Activated CD4-positive, alpha-beta T cell treated with anti-CD3 and anti-CD28 coated beads, Interleukin-2, amount 10 ng/mL, durations not matched to agents 7 days and 5 days (primary cell): ENCODE results near the gene FER1L5. TPM values are rescaled to one million over a fixed set of nuclear protein-coding genes. Genes with fewer than 3 reads are reported as not detected.

Source experiments
- CTCF ChIA-PET: fragments of 350-600 bp; sonication (Branson Sonifier 250); formaldehyde crosslinking; loops from one replicate; lab custom pipeline; 2021; ENCODE audit warnings: antibody characterized with exemption; lab: Charles Lee
- POLR2A ChIA-PET: fragments of 350-600 bp; sonication (Branson Sonifier 250); formaldehyde crosslinking; loops from one replicate; lab custom pipeline; 2021; ENCODE audit warnings: antibody characterized with exemption; lab: Charles Lee
- DNase-seq: peaks from one replicate; pipeline ENCODE4 v3.0.0-alpha.2; 2020
- H3K27ac Mint-ChIP-seq: one replicate; pipeline ENCODE4 v1.8.0; 2021; ENCODE audit warnings: mild to moderate bottlenecking, moderate library complexity, mixed read lengths
- H3K27me3 Mint-ChIP-seq: one replicate; pipeline ENCODE4 v1.8.0; 2021; ENCODE audit warnings: mixed read lengths
- H3K36me3 Mint-ChIP-seq: one replicate; pipeline ENCODE4 v1.8.0; 2021; ENCODE audit warnings: low read depth, mixed read lengths
- H3K4me1 Mint-ChIP-seq: one replicate; pipeline ENCODE4 v1.8.0; 2021; ENCODE audit warnings: mixed read lengths
- H3K4me3 Mint-ChIP-seq: one replicate; pipeline ENCODE4 v1.8.0; 2021; ENCODE audit warnings: mild to moderate bottlenecking, moderate library complexity, mixed read lengths
- H3K9me3 Mint-ChIP-seq: one replicate; pipeline ENCODE4 v1.8.0; 2021; ENCODE audit warnings: mixed read lengths
- total RNA-seq, 2 experiments: library from RNA; stranded (reverse); gene quantifications; one replicate each; pipeline ENCODE4 v1.2.3, GENCODE V29; 2021

FER1L5 gene
- total RNA-seq, 2 experiments from 2014 or later, result not detected

GRCh38 chr2:96617012-96617411 is 25.6 kb upstream of the FER1L5 start:
- H3K4me3 Mint-ChIP-seq, result peak overlapping the region; percentile 0
- H3K27me3 Mint-ChIP-seq, result no peaks in the 10 kb centered on the region
- peaks cover 52% of the 10 kb centered on the region for H3K36me3 Mint-ChIP-seq
- peak overlapping the region; percentile 86 for H3K27ac Mint-ChIP-seq
- H3K9me3 Mint-ChIP-seq, result no peaks in the 10 kb centered on the region
- CTCF ChIA-PET, result interaction anchor here (0.6 to 1.5 kb wide), 2 partner anchors 15 to 35 kb away, joined by 3 read pairs; no protein-coding TSS in a partner anchor
- POLR2A ChIA-PET, result no interaction called here
- H3K4me1 Mint-ChIP-seq, result peaks cover 28% of the 10 kb centered on the region
- DNase-seq, result no peak

- H3K27me3 Mint-ChIP-seq, result no peaks in the 10 kb centered on the region
- CTCF ChIA-PET, result interaction anchor here (0.9 to 1.8 kb wide), 6 partner anchors 9 to 25 kb away, joined by 3 to 4 read pairs (median 3); no protein-coding TSS in a partner anchor
- H3K9me3 Mint-ChIP-seq, result no peaks in the 10 kb centered on the region
- POLR2A ChIA-PET, result no interaction called here
- no peak for DNase-seq
- H3K36me3 Mint-ChIP-seq, result peaks cover 43% of the 10 kb centered on the region
- H3K27ac Mint-ChIP-seq, result peak overlapping the region; percentile 1
- no peak overlapping the region for H3K4me3 Mint-ChIP-seq
- H3K4me1 Mint-ChIP-seq, result peaks cover 30% of the 10 kb centered on the region
Observed at GRCh38 chr2:96618596-96619283, 23.8 kb upstream of the FER1L5 start.

GRCh38 chr2:96622544-96622943 is 20.0 kb upstream of the FER1L5 start:
- no peak for DNase-seq
- H3K9me3 Mint-ChIP-seq, result no peaks in the 10 kb centered on the region
- no peak overlapping the region for H3K27ac Mint-ChIP-seq
- H3K36me3 Mint-ChIP-seq, result peaks cover 30% of the 10 kb centered on the region
- no peak overlapping the region for H3K4me3 Mint-ChIP-seq
- CTCF ChIA-PET, result no interaction called here
- POLR2A ChIA-PET, result no interaction called here
- no peaks in the 10 kb centered on the region for H3K27me3 Mint-ChIP-seq
- peaks cover 27% of the 10 kb centered on the region for H3K4me1 Mint-ChIP-seq

- Mint-ChIP-seq H3K4me3 (no peak overlapping the region), H3K36me3 (peaks cover 35% of the 10 kb centered on the region), H3K9me3 (no peaks in the 10 kb centered on the region), H3K27ac (no peak overlapping the region), H3K27me3 (no peaks in the 10 kb centered on the region), H3K4me1 (peaks cover 25% of the 10 kb centered on the region)
- DNase-seq, result no peak
- ChIA-PET POLR2A (no interaction called here), CTCF (no interaction called here)
Observed at GRCh38 chr2:96623116-96623515, 19.4 kb upstream of the FER1L5 start.

DNA sequence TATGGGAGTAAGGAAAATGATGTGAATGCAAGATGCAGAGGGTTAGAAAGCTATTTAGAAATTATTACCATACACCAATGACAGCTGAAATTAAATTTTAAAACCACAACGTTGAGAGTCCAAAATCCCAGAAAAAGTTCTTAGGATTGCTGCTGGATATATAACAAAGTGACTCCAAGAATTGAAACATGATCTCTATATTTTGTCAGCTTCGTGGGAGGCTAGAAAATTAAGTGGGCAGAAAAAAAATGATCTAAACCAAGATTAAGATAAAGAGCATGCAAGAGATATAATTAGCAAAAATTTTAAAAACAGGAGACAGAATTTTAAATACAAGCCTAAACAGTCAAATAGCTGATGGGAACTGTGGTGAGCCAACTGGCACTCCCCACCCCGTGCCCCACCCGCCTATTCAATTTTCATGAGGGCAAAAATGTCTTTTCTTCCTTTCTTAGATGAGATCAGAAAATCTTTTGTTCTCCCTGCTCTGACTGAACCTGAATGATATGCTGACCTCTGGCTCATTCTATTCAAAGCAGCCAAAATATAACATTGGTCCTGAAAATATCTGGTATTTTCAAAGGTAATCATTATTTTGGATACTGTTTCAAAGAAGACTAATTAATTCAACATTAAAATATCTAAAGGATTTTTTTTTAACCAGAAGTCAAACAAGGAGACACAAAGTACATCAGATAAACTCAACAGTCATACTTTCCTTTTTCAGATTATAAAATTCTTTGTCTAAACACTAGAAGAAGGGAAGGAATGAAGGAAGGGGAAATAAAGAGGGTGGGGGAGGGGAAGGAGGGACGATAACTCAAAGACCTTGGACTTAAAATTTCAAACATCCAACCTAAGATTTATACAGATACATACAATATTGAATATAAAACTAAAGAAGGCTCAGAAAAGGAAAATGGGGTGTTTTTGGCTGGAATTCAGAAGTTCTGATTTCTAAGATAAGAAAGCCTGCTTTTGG is 16.7 kb upstream of the FER1L5 start:
- CTCF ChIA-PET, result interaction anchor here (0.6 kb wide), 1 partner anchor 72 kb away, joined by 4 read pairs; no protein-coding TSS in a partner anchor
- POLR2A ChIA-PET, result no interaction called here
- Mint-ChIP-seq H3K27me3 (no peaks in the 10 kb centered on the region), H3K36me3 (peaks cover 34% of the 10 kb centered on the region), H3K4me3 (no peak overlapping the region), H3K9me3 (no peaks in the 10 kb centered on the region), H3K27ac (no peak overlapping the region), H3K4me1 (peaks cover 20% of the 10 kb centered on the region)
- no peak for DNase-seq

GRCh38 chr2:96626553-96626942 is 16.0 kb upstream of the FER1L5 start:
- no peak overlapping the region for H3K27ac Mint-ChIP-seq
- no peaks in the 10 kb centered on the region for H3K27me3 Mint-ChIP-seq
- peaks cover 39% of the 10 kb centered on the region for H3K36me3 Mint-ChIP-seq
- no peaks in the 10 kb centered on the region for H3K9me3 Mint-ChIP-seq
- DNase-seq, result no peak
- H3K4me3 Mint-ChIP-seq, result no peak overlapping the region
- peaks cover 20% of the 10 kb centered on the region for H3K4me1 Mint-ChIP-seq
- ChIA-PET POLR2A (no interaction called here), CTCF (interaction anchor here (0.9 kb wide), 1 partner anchor 11 kb away, joined by 3 read pairs; no protein-coding TSS in a partner anchor)

GRCh38 chr2:96631804-96632435 is 10.6 kb upstream of the FER1L5 start:
- Mint-ChIP-seq H3K36me3 (peaks cover 63% of the 10 kb centered on the region), H3K4me3 (no peak overlapping the region), H3K9me3 (no peaks in the 10 kb centered on the region), H3K27ac (no peak overlapping the region), H3K4me1 (peaks cover 32% of the 10 kb centered on the region), H3K27me3 (no peaks in the 10 kb centered on the region)
- no peak for DNase-seq
- CTCF ChIA-PET, result interaction anchor here (1.1 kb wide), 1 partner anchor 14 kb away, joined by 3 read pairs; no protein-coding TSS in a partner anchor
- POLR2A ChIA-PET, result no interaction called here

- ChIA-PET CTCF (interaction anchor here (0.6 to 0.7 kb wide), 3 partner anchors 31 to 241 kb away, joined by 3 to 4 read pairs (median 3); no protein-coding TSS in a partner anchor), POLR2A (no interaction called here)
- Mint-ChIP-seq H3K9me3 (no peaks in the 10 kb centered on the region), H3K36me3 (peaks cover 61% of the 10 kb centered on the region), H3K4me1 (peaks cover 36% of the 10 kb centered on the region), H3K27ac (no peak overlapping the region), H3K4me3 (no peak overlapping the region), H3K27me3 (no peaks in the 10 kb centered on the region)
- DNase-seq, result no peak
Observed at GRCh38 chr2:96633641-96634040, 8.9 kb upstream of the FER1L5 start.

- ChIA-PET POLR2A (no interaction called here), CTCF (interaction anchor here (1.6 to 2.3 kb wide), 2 partner anchors 13 kb away, joined by 5 to 7 read pairs; no protein-coding TSS in a partner anchor)
- no peak for DNase-seq
- peaks cover 40% of the 10 kb centered on the region for H3K4me1 Mint-ChIP-seq
- peaks cover 42% of the 10 kb centered on the region for H3K36me3 Mint-ChIP-seq
- H3K4me3 Mint-ChIP-seq, result peak overlapping the region; percentile 96
- H3K27me3 Mint-ChIP-seq, result peaks cover 9% of the 10 kb centered on the region
- H3K9me3 Mint-ChIP-seq, result no peaks in the 10 kb centered on the region
- peak overlapping the region; percentile 97 for H3K27ac Mint-ChIP-seq
Observed at GRCh38 chr2:96636551-96637171, 5.9 kb upstream of the FER1L5 start.

GRCh38 chr2:96637385-96638143 is 5.0 kb upstream of the FER1L5 start:
- Mint-ChIP-seq H3K27ac (peak overlapping the region; percentile 97), H3K4me3 (peak overlapping the region; percentile 96), H3K9me3 (no peaks in the 10 kb centered on the region), H3K27me3 (peaks cover 9% of the 10 kb centered on the region), H3K4me1 (peaks cover 37% of the 10 kb centered on the region), H3K36me3 (peaks cover 37% of the 10 kb centered on the region)
- ChIA-PET CTCF (interaction anchor here (0.6 to 2.3 kb wide), 7 partner anchors 12 to 312 kb away, joined by 3 to 7 read pairs (median 3); partner anchors contain the start of gene ITPRIPL1), POLR2A (interaction anchor here (0.6 kb wide), 1 partner anchor 221 kb away, joined by 3 read pairs; no protein-coding TSS in a partner anchor)
- peak; percentile 81 for DNase-seq
